ENCODE results near the gene MLLT1. TPM values are rescaled to one million over a fixed set of nuclear protein-coding genes. Genes with fewer than 3 reads are reported as not detected.
A peak's percentile ranks its signal among the peaks of the same experiment; 100 is the strongest.

Gene MLLT1
- total and polyA plus RNA-seq, 2 experiments from 2014 or later: 13.3 to 19.1 TPM

- Histone ChIP-seq H3K27ac (peak overlapping the region; percentile 97), H2AFZ (peak overlapping the region; percentile 24; the same call in 1 of the 2 replicates), H3K4me3 (peak overlapping the region; percentile 54), H3K9me3 (ENCODE audit: low read depth) (no peaks in the 10 kb centered on the region), H3F3A (ENCODE audit: insufficient read depth) (peaks cover 44% of the 10 kb centered on the region), H3K4me1 (ENCODE audit: insufficient read depth) (peaks cover 63% of the 10 kb centered on the region), H3K4me2 (ENCODE audit: unreplicated experiment) (peak overlapping the region; percentile 87), H3K27me3 (replicated peaks; ENCODE audit: insufficient read depth) (no peaks in the 10 kb centered on the region), H4K20me1 (ENCODE audit: insufficient read depth) (no peaks in the 10 kb centered on the region), H3K9me2 (ENCODE audit: insufficient read depth) (no peaks in the 10 kb centered on the region), H3K79me2 (ENCODE audit: insufficient read depth) (peaks cover 86% of the 10 kb centered on the region), H3K9ac (peak overlapping the region; percentile 82), H3K36me3 (ENCODE audit: low read depth) (no peaks in the 10 kb centered on the region)
- no peak for TF ChIP-seq EZH2 (IDR thresholded peaks at IDR 0.05; ENCODE audit: insufficient read depth, poor library complexity, severe bottlenecking)
- TF ChIP-seq EZH2phosphoT487 (IDR thresholded peaks at IDR 0.05; ENCODE audit: insufficient read depth, low read depth): no peak
- in situ Hi-C loops (cut with MboI): no loop called here
- 2% methylated on average over 29 to 35 of the region's 35 CpGs for WGBS, 2 experiments (ENCODE audit: low coverage in 1 of 2, low lambda C conversion rate in 2 of 2, missing lambda C conversion rate in 2 of 2)
- peak; percentile 89 for DNase-seq
Measured at GRCh38 chr19:6271721-6272410, 7.9 kb downstream of the MLLT1 start.

- H3K4me1 ChIP-seq (ENCODE audit: insufficient read depth): peaks cover 57% of the 10 kb centered on the region
- WGBS, 2 experiments (ENCODE audit: low coverage in 1 of 2, low lambda C conversion rate in 2 of 2, missing lambda C conversion rate in 2 of 2): 39 to 47% methylated on average over 9 of the region's 9 CpGs
- no peak overlapping the region for H2AFZ ChIP-seq
- peaks cover 3% of the 10 kb centered on the region; the same call in 1 of the 2 replicates for H3K36me3 ChIP-seq (ENCODE audit: low read depth)
- TF ChIP-seq EZH2 (IDR thresholded peaks at IDR 0.05; ENCODE audit: insufficient read depth, poor library complexity, severe bottlenecking) (no peak), EZH2phosphoT487 (IDR thresholded peaks at IDR 0.05; ENCODE audit: insufficient read depth, low read depth) (no peak)
- H3K27me3 ChIP-seq (replicated peaks; ENCODE audit: insufficient read depth): no peaks in the 10 kb centered on the region
- peak overlapping the region; percentile 87 for H3K4me2 ChIP-seq (ENCODE audit: unreplicated experiment)
- no peaks in the 10 kb centered on the region for H3K9me2 ChIP-seq (ENCODE audit: insufficient read depth)
- H3F3A ChIP-seq (ENCODE audit: insufficient read depth): peaks cover 39% of the 10 kb centered on the region
- no peaks in the 10 kb centered on the region for H3K9me3 ChIP-seq (ENCODE audit: low read depth)
- peaks cover 86% of the 10 kb centered on the region for H3K79me2 ChIP-seq (ENCODE audit: insufficient read depth)
- no peaks in the 10 kb centered on the region for H4K20me1 ChIP-seq (ENCODE audit: insufficient read depth)
- H3K27ac ChIP-seq: peak overlapping the region; percentile 97
- in situ Hi-C loops (cut with MboI): no loop called here
- peak overlapping the region; percentile 82 for H3K9ac ChIP-seq
- H3K4me3 ChIP-seq: peak overlapping the region; percentile 54
- peak; percentile 67 for DNase-seq
Measured at GRCh38 chr19:6271251-6271650, 8.5 kb downstream of the MLLT1 start.

GRCh38 chr19:6270822-6271221, 9.0 kb downstream of the MLLT1 start:
- no peaks in the 10 kb centered on the region for H3K9me3 ChIP-seq (ENCODE audit: low read depth)
- H3K4me1 ChIP-seq (ENCODE audit: insufficient read depth): peaks cover 53% of the 10 kb centered on the region
- peaks cover 86% of the 10 kb centered on the region for H3K79me2 ChIP-seq (ENCODE audit: insufficient read depth)
- H3F3A ChIP-seq (ENCODE audit: insufficient read depth): peaks cover 35% of the 10 kb centered on the region
- H3K4me2 ChIP-seq (ENCODE audit: unreplicated experiment): peak overlapping the region; percentile 87
- no peak for DNase-seq
- H3K27ac ChIP-seq: peak overlapping the region; percentile 97
- H4K20me1 ChIP-seq (ENCODE audit: insufficient read depth): no peaks in the 10 kb centered on the region
- no peaks in the 10 kb centered on the region for H3K27me3 ChIP-seq (replicated peaks; ENCODE audit: insufficient read depth)
- TF ChIP-seq EZH2phosphoT487 (IDR thresholded peaks at IDR 0.05; ENCODE audit: insufficient read depth, low read depth) (no peak), EZH2 (IDR thresholded peaks at IDR 0.05; ENCODE audit: insufficient read depth, poor library complexity, severe bottlenecking) (no peak)
- in situ Hi-C loops (cut with MboI): no loop called here
- peak overlapping the region; percentile 82 for H3K9ac ChIP-seq
- WGBS, 2 experiments (ENCODE audit: low coverage in 1 of 2, low lambda C conversion rate in 2 of 2, missing lambda C conversion rate in 2 of 2): 80 to 83% methylated on average over 17 of the region's 17 CpGs
- H3K4me3 ChIP-seq: peak overlapping the region; percentile 54
- H3K9me2 ChIP-seq (ENCODE audit: insufficient read depth): no peaks in the 10 kb centered on the region
- peaks cover 5% of the 10 kb centered on the region; the same call in 1 of the 2 replicates for H3K36me3 ChIP-seq (ENCODE audit: low read depth)
- H2AFZ ChIP-seq: no peak overlapping the region

GRCh38 chr19:6270076-6270745, 9.6 kb downstream of the MLLT1 start:
- Histone ChIP-seq H3K27ac (0 out of 2 replicates have a peak overlapping the region, but pooled peaks have one; percentile 97), H3K27me3 (replicated peaks; ENCODE audit: insufficient read depth) (no peaks in the 10 kb centered on the region), H2AFZ (no peak overlapping the region), H3K36me3 (ENCODE audit: low read depth) (peaks cover 5% of the 10 kb centered on the region; the same call in 1 of the 2 replicates), H3K4me3 (no peak overlapping the region), H3K4me2 (ENCODE audit: unreplicated experiment) (no peak overlapping the region), H3K79me2 (ENCODE audit: insufficient read depth) (peaks cover 86% of the 10 kb centered on the region), H3K9ac (peak overlapping the region; percentile 82; the same call in 1 of the 2 replicates), H3F3A (ENCODE audit: insufficient read depth) (peaks cover 28% of the 10 kb centered on the region), H4K20me1 (ENCODE audit: insufficient read depth) (no peaks in the 10 kb centered on the region), H3K4me1 (ENCODE audit: insufficient read depth) (peaks cover 47% of the 10 kb centered on the region), H3K9me3 (ENCODE audit: low read depth) (no peaks in the 10 kb centered on the region), H3K9me2 (ENCODE audit: insufficient read depth) (no peaks in the 10 kb centered on the region)
- 87 to 92% methylated on average over 31 of the region's 31 CpGs for whole genome bisulfite sequencing, 2 experiments (ENCODE audit: low coverage in 1 of 2, low lambda C conversion rate in 2 of 2, missing lambda C conversion rate in 2 of 2)
- no peak for TF ChIP-seq EZH2 (IDR thresholded peaks at IDR 0.05; ENCODE audit: insufficient read depth, poor library complexity, severe bottlenecking)
- no peak for TF ChIP-seq EZH2phosphoT487 (IDR thresholded peaks at IDR 0.05; ENCODE audit: insufficient read depth, low read depth)
- DNase-seq: no peak
- in situ Hi-C loops (cut with MboI): no loop called here

Data from GM23248 (cell line).